GM12873 (cell line): ENCODE measurements around the gene OTUB1.

ENCODE experiments used
- TF ChIP-seq, protein P1 (sequence below): IDR thresholded peaks from 2 replicates; pipeline ENCODE4 v1.5.1; 2012; ENCODE audit warnings: low read depth, mild to moderate bottlenecking, moderate library complexity, low read length, control low read depth; ENCODE audit not compliant: insufficient read depth; ENCODE audit errors: missing control alignments

OTUB1 gene

DNA sequence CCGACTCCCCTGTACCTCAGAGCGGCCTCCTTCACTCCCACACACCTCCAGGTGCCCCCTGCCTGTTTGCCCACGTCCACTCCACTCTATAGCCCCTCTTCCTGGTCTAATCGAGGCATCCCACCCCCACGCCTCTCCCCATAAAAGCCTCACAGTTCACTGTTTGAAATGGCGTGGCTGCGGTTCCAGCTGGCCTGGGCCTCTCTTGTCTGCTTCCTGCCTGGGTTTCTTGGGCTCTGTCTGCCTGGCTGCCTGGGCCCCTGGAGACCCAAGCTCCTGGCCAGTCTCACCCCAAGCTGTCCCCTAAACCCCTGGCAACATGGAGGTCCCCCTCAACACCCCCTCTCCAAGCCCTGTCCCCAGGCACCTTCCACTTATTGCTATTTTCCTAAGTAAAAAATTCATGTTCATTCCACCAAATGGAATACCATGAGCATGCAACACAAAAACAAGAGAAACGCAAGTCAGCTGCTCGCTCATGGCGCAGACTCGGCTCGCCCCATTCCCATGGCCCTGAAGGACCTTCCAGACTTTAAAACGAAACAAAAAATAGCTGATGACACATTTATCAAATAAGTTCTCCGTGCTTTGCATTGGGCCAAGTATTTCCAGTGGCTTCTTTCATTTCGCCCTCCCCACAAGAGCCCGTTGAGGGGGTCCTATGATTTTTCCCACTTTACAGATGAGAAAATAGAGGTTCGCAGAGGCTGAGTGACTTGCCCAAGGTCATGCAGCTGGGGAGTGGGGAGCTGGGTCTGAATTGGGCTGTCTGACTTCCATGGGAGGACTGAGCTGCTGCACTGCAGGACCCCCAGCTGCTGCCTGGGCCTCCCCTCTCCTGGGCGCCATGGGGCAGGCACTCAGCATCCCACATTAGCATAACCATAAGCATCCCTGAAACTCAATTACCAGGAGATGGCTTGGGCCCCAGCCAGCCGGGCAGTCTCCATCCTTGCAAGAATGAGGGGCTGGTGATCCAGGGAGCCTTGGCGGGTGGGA is 37.8 kb downstream of the OTUB1 start:
- TF ChIP-seq, protein P1, sequence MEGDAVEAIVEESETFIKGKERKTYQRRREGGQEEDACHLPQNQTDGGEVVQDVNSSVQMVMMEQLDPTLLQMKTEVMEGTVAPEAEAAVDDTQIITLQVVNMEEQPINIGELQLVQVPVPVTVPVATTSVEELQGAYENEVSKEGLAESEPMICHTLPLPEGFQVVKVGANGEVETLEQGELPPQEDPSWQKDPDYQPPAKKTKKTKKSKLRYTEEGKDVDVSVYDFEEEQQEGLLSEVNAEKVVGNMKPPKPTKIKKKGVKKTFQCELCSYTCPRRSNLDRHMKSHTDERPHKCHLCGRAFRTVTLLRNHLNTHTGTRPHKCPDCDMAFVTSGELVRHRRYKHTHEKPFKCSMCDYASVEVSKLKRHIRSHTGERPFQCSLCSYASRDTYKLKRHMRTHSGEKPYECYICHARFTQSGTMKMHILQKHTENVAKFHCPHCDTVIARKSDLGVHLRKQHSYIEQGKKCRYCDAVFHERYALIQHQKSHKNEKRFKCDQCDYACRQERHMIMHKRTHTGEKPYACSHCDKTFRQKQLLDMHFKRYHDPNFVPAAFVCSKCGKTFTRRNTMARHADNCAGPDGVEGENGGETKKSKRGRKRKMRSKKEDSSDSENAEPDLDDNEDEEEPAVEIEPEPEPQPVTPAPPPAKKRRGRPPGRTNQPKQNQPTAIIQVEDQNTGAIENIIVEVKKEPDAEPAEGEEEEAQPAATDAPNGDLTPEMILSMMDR = no peak

- TF ChIP-seq, protein P1 = no peak
Observed at GRCh38 chr11:64025205-64025604, 39.0 kb downstream of the OTUB1 start.

- TF ChIP-seq, protein P1 = no peak
Observed at GRCh38 chr11:64026575-64027205, 40.5 kb downstream of the OTUB1 start.

DNA sequence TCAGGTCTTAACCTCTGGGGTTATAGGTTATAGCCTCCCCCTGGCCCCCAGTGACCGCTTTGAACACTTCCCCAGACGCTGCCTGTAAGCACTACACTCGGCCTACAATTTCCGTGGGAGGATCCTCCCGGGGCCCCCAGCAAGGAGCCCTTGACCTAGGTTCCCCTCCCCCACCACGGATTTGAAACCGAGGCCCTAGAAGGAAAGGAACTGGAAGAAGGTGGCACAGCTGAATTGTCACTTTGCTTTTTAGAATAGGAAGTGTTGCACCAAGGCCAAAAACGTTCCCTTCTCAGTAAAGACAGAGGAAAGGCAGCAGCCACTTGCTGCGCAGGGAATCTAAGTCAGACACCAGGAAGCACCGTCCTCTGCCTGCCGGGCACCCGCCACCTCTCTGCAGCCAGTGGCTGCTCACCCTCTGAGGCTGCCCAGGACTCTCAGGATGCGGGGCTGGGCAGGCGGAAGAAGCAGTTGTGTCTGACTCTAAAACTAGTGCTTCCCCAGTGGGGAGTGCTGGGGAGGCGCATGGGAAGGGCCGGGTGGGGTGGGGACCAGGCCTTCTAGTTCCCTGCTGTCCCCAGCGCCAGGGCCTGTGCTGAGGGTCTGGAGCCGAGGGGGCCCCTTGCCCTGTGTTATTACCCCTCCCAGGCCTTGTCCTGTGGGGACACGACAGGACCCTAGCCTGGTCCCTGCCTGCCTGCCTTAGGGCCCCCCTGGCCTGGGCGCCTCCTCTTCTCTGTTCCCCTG is 41.6 kb downstream of the OTUB1 start:
- TF ChIP-seq, protein P1 = no peak

DNA sequence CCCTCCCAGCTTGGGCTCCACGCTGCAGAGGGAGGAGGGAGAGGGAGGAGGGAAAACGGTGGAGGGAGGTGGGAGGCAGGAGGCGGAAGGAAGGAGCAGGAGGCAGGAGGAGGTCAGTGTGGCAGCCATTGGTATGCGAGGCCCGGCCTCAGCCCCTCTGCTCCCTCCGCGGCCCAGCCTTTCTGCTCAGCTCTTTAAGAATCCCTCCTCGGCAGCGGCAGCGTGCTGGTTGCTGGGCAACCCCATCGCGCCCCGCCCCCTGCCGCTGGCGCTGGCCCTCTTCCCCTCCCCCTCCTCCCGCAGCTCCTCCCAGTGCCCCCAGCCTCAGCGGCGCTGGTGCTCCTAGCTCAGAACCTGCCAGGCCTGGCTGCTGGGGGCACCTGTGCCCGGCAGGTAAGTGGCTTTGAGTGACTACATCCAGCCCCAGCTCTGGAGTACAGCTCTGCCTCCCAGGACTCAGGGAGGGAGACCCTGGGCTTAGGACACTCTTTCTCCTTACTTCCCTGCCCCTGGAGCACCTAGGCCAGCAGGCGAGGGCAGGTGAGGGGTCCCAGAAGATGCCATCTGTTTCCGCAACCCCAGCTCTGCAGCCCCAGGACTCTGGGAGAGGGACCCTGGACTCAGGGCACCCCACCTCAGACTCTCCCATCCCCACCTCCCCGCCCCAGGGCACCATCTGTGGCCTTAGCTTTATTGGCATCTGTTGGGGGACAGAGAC is 42.3 kb downstream of the OTUB1 start:
- TF ChIP-seq, protein P1 = no peak

DNA sequence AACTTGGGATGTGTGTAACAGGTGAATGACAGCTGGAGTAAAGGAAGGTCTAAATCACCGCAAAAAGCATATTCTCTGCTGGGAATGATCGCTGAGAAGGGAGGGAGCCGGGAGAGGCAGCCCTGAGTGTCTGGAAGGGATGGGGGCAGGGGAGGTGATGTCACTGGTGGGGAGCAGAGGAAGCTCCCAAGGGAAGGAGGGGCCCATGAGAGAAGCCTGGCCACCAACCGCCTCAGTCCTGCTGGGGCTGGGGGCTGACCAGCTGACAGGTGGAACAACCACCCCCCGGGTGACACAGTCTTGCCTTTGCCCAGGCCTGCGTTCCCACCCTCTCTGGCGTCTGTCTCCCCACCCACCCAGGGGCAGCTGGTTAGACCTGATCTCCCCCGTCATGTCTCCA is 43.5 kb downstream of the OTUB1 start:
- TF ChIP-seq, protein P1 = no peak

DNA sequence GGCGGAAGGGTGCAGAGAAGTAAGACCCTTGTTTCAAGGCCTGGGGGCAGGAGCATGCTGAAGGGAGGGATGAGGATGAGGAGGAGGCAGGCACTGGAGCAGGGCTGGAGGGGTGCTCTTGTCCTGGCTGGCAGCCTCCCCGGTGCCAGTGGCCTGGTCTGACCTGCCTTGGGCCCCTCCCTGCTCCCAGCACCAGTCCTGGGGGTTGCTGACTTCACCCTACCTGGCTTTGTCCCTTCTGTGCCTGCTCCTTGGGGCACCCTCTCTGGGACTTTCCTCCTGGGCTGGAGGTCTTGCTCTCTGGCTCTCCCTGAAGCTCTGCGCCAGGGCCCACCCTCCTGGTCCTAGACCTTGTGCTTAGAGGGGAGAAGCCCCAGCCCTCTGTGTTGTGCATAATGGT is 44.8 kb downstream of the OTUB1 start:
- TF ChIP-seq, protein P1 = no peak
